HG02973 (cell line): ENCODE data around the gene MTA1.

Experiments used
- ATAC-seq: cut with Tn5 transposase; IDR thresholded peaks from one replicate; pipeline ENCODE4 v1.9.1; 2021; ENCODE audit warnings: moderate library complexity; ENCODE audit not compliant: unreplicated experiment

The MTA1 gene

GRCh38 chr14:105442125-105442524, 22.5 kb downstream of the MTA1 start:
- ATAC-seq, result no peak

GRCh38 chr14:105442834-105443233, 23.2 kb downstream of the MTA1 start:
- no peak for ATAC-seq

- ATAC-seq, result no peak
Observed at GRCh38 chr14:105444859-105445258, 25.2 kb downstream of the MTA1 start.

DNA sequence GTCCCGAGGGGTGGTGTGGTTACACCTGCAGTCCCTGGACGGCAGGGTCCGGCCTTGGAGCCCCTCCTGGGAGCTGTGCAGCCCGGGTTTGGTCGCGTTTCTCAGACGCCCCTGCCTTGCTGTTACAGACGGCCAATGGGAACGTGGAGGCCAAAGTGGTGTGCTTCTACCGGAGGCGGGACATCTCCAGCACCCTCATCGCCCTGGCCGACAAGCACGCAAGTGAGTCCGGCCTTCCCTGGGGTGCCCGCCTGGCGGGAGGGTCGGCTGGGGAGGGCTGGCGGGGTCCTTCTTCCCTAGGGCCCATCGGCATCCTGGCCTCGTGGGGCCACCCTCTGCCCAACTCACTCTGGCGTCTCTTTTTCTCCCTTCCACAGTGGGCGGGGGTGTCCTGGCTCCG, 25.7 kb downstream of the MTA1 start:
- ATAC-seq, result no peak

- no peak for ATAC-seq
Observed at GRCh38 chr14:105445901-105446845, 26.5 kb downstream of the MTA1 start.

DNA sequence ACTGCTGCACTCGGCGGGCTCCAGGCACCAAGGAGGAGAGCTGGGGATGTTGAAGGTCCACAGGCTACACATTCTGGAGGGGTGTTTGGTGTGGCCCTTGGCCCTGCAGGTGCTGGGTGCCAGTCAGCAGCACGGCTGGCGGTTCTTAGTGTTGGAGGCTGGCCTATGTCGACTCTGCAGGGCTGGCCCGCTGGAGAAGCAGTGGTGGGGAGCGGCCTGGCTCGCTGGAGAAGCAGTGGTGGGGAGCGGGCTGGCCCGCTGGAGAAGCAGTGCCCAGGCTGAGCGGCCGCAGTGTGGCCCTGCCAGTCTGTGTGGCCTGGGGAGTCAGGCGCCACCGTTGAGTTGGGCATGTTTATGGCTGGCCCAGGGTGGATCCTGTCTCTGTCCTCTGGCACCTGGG, 27.3 kb downstream of the MTA1 start:
- ATAC-seq, result no peak

DNA sequence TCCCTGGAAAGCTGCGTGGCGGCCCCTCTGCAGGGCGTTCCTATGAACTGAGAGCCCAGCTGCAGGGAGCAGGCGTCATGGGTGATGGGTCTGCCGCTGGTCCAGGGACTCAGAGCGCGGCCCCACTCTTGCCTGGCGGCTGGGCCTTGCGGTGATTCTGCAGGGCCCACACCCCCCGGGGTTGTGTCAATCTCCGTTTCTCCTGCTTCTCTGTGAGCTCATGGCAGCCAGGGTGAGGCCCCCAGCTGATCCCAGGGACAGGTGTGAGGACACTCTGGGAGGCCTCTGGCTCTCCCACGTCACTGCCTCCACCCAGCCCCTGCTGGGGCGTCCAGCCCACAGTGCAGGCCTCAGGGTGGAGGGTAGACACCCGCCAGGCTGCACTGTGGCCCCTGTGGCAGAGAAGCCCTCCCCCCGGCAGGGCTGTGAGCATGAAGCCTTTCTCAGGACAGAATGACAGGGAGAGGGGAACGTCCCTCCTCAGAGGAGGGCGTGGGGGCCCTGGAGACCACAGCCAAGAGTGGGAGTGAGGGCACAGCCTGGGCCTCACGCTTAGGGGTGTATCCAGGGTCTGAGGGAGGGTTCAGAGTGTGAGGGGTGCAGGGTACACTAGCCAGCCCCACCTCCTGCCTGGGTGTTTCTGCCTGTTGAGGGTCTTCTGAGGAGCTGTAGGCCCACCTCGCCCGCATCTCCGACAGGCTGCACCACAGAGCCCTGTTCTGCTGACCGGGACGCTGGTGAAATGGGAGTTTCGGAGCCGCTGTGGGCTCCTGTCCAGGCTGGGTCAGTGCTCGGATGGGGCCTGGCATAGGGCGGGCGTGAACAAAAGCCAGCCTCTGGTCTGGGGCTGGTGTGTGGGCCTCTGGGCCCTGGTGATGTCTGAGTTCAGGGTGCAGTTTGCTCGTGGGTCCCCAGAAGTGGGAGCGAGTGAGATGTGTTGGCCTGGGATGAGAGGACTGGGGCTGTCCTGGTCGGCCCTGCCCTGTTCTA, 28.3 kb downstream of the MTA1 start:
- no peak for ATAC-seq

GRCh38 chr14:105448706-105449111, 29.1 kb downstream of the MTA1 start:
- no peak for ATAC-seq

GRCh38 chr14:105449276-105450122, 29.9 kb downstream of the MTA1 start:
- ATAC-seq, result no peak

DNA sequence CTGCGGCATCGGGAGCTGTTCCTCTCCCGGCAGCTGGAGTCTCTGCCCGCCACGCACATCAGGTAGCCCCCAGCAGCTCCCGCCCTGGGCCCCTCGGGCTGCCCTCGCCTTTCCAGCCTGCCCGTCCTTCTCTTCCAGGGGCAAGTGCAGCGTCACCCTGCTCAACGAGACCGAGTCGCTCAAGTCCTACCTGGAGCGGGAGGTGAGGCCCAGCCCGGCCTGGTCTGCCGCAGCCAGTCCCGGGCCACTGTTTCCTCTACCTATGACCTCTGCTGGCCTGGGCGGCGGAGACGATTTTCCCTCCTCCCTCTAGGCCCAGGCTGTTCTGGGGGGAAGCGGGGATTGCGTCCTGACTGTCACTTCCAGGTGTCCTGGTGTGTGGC, 30.5 kb downstream of the MTA1 start:
- no peak for ATAC-seq

GRCh38 chr14:105450864-105451720, 31.5 kb downstream of the MTA1 start:
- ATAC-seq, result no peak

GRCh38 chr14:105452963-105453362, 33.3 kb downstream of the MTA1 start:
- ATAC-seq, result no peak

DNA sequence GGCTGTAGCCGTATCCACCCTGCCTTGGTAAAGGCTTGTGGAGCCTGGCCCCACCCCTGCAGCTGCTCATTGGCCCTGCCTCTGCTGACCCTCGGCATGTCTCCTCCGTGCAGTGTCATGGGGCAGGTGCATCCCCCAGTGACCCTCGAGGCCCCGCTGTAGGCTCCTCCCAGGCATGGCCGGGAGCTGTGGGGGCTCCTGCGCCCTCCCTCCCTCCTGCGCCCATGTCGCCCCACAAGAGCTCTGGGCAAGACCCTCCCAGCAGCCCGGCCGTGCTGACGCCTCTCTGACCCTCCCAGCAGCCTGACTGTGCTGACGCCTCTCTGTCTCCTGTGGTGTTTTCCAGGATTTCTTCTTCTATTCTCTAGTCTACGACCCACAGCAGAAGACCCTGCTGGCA, 34.2 kb downstream of the MTA1 start:
- no peak for ATAC-seq

- no peak for ATAC-seq
Observed at GRCh38 chr14:105455086-105455640, 35.5 kb downstream of the MTA1 start.

DNA sequence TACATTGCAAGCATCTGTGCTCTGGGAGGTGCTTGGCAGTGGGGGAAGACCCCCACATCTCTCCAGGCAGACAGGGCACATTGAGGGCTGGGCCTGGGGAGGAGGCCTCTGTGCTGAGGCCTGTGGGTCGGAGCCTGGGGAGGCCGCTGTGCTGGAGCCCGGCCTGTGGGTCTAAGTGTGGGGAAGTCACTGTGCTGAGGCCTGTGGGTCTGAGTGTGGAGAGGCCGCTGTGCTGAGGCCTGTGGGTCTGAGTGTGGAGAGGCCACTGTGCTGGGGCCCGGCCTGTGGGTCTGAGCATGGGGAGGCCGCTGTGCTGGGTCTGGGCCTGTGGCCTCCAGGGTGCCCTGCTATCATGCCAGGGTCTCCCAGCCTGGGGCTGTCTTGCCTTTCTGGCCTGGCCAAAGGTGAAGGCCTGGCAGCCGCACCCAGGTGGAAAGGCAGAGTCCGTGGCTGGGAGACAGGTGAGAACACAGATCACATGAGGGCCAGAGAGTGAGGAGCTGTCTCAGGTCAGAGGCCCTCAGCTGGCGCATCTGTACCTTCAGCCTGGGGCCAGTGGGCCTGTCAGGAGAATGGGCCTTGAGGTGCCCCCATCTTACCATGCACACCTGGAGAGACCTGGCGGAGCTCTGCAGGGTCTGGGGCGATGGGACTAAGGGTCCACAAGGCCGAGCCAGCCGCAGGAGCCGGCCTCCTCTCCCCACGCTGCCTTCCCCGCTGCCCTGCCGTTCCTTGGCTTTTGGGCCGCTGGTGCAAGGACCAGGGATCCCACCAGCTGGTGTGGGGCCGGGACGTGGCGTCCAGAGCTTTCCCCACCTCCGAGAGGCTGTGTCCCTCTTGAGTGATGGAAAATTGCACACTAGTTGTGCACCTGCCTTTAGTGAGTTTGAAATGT, 36.4 kb downstream of the MTA1 start:
- ATAC-seq, result no peak

- no peak for ATAC-seq
Observed at GRCh38 chr14:105456736-105457617, 37.4 kb downstream of the MTA1 start.

DNA sequence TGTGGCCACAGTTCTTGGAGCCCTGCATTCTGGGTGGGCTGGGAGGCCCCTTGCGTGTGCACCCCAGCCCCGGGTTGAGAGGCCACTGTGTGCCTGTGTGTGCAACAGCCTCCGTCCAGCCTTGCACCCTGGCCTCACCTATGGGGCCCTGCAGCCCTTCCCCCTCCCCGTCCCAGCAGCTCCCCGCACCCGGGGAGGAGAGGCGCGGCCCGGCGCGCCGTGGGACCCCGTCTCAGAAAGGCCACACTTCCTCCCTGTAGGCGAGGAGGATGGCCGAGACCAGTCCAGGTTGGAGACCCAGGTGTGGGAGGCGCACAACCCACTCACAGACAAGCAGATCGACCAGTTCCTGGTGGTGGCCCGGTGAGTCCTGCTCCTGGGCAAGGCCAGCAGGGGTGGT, 38.4 kb downstream of the MTA1 start:
- ATAC-seq, result no peak
